HG03095 (cell line): ENCODE results near the gene TPSAB1.

ENCODE experiments used
- ATAC-seq: cut with Tn5 transposase; IDR thresholded peaks from one replicate; pipeline ENCODE4 v1.9.1; 2021; ENCODE audit warnings: moderate library complexity; ENCODE audit not compliant: unreplicated experiment

TPSAB1 gene

GRCh38 chr16:1209081-1209480 lies 31.4 kb upstream of the TPSAB1 start:
- no peak for ATAC-seq

- no peak for ATAC-seq
Measured at GRCh38 chr16:1210461-1210860, 30.0 kb upstream of the TPSAB1 start.

- ATAC-seq, result no peak
Measured at GRCh38 chr16:1211451-1212268, 28.8 kb upstream of the TPSAB1 start.

GRCh38 chr16:1212616-1213194 lies 27.8 kb upstream of the TPSAB1 start:
- ATAC-seq, result no peak

GRCh38 chr16:1213231-1213630 lies 27.3 kb upstream of the TPSAB1 start:
- ATAC-seq, result no peak

- ATAC-seq, result no peak
Measured at GRCh38 chr16:1213796-1214372, 26.6 kb upstream of the TPSAB1 start.

GRCh38 chr16:1214719-1215118 lies 25.8 kb upstream of the TPSAB1 start:
- ATAC-seq, result no peak

- ATAC-seq, result no peak
Measured at GRCh38 chr16:1215574-1216295, 24.8 kb upstream of the TPSAB1 start.

- no peak for ATAC-seq
Measured at GRCh38 chr16:1216296-1216619, 24.2 kb upstream of the TPSAB1 start.

GRCh38 chr16:1216681-1217400 lies 23.7 kb upstream of the TPSAB1 start:
- ATAC-seq, result no peak

GRCh38 chr16:1217526-1217925 lies 23.0 kb upstream of the TPSAB1 start:
- ATAC-seq, result no peak

- ATAC-seq, result no peak
Measured at GRCh38 chr16:1218061-1218929, 22.2 kb upstream of the TPSAB1 start.

- ATAC-seq, result no peak
Measured at GRCh38 chr16:1218930-1219611, 21.4 kb upstream of the TPSAB1 start.

- no peak for ATAC-seq
Measured at GRCh38 chr16:1220098-1220728, 20.3 kb upstream of the TPSAB1 start.

GRCh38 chr16:1220841-1221627 lies 19.5 kb upstream of the TPSAB1 start:
- ATAC-seq, result no peak

- ATAC-seq, result no peak
Measured at GRCh38 chr16:1221628-1222552, 18.6 kb upstream of the TPSAB1 start.
